Measurements from ENCODE around the gene COX7B2.

COX7B2 gene

GRCh38 chr4:46909078-46909477, at the start of gene COX7B2:
COX7B2 (minus strand) TSS chr4:46909245; CDS start chr4:46735192, 174,053 bp downstream.
- DNase-seq: no peak

DNA sequence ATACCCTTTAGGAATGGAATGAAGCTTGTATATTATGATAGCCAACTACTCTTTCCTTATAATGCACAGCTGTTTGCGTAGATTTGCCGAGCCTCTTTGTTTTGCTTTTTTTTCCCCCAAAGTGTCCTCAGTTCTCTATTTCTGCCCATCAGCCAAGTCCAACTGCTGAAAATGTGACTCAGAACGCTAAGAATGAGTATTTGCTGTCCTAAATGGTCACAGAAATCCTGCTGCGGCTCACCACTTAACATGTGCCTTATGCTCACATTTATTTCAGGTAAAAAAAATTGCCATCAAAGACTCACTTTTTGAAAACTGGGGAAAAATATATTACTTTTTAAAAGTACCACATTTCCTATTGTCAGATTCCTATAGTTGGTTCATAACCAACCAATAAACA, 47.4 kb upstream of the COX7B2 start:
- no peak for DNase-seq

DNA sequence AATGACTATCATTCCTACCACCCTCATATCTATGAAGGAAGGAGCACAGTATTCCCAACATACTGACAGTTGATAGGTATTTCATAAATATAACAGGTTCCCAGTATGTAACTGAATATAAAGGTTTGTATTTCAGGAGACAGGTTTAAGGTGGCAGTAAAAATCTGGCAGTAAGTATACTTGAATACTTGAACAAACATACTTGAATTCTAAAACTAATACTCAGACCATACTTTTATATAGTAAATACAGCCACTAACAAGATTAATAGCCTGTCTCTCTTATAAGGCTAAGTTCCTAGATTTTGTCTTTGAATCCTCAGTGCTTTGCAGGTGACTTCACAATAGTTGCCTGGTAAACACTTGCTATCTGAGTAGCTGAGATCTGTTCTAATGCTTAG, 46.6 kb upstream of the COX7B2 start:
- DNase-seq: no peak

- no peak for DNase-seq
These were observed 45.6 kb upstream of the COX7B2 start for GRCh38 chr4:46954643-46955042.

GRCh38 chr4:46953564-46953963, 44.5 kb upstream of the COX7B2 start:
- no peak for DNase-seq

GRCh38 chr4:46952451-46952850, 43.4 kb upstream of the COX7B2 start:
- no peak for DNase-seq

DNA sequence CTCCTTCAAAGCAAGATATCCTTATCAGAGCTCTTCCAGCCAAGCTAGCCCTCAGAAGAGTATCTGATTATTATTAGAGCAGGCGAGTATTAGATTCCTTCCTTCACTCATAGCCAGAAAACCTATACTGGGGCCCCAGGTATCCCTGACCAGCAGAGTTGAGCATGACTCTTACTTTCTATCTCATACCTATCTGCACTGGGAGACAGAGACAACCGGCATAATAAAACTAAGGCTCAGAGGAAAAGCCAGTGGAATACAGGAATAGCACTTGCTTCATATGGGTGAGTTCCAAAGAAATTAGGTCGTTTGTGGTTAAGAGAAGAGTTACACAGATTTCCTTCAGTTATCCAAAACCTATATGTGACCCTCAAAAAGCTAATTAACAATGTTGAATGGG, 41.8 kb upstream of the COX7B2 start:
- no peak for DNase-seq

GRCh38 chr4:46949822-46950221, 40.8 kb upstream of the COX7B2 start:
- DNase-seq: no peak

DNA sequence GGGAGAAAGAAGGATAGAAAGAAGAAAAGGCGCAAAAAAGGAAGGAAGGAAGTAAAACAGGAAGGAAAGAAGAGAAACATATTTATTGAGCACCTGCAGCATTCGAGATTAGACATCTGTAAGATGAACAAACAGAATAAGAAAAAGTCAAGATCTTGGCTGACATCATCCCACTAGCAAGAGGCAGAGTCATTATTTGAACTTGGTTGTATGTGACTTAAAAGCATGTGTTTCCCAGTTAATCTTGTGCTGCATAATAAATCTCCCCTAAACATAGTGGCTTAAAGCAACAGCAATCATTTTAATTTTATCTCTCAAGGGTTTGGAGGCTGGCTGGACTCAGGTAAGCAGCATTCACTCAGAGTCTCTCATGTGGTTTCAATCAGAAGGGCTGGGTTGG, 38.5 kb upstream of the COX7B2 start:
- no peak for DNase-seq

DNA sequence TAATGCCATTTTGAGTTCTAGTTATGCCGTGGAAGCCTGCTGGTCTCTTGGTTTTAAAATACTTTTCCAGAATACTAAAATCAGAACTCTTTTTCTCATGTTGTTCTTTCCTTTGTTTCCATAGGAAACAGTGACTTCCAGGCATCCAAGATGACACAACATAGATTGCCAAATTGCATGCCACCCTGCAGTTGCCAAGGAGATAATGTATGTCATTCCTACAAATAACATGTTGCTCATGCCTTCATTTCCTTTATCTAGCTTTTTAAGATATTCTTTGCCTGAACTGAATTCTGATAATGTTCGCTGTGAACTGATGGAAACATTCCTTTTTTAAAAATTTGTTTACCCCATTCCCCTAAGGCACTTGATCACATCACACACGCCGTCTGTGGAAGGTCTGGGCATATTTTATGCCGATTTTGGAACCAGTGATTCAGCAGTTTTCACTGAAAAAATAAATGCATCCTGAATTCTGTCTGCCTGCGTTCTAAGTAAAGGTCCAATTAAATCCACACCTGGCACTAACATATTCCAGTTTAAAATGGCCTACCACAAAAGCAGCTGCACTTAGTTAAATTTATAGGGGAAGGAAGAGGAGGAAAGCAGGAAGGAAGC, 38.0 kb upstream of the COX7B2 start:
- no peak for DNase-seq

DNA sequence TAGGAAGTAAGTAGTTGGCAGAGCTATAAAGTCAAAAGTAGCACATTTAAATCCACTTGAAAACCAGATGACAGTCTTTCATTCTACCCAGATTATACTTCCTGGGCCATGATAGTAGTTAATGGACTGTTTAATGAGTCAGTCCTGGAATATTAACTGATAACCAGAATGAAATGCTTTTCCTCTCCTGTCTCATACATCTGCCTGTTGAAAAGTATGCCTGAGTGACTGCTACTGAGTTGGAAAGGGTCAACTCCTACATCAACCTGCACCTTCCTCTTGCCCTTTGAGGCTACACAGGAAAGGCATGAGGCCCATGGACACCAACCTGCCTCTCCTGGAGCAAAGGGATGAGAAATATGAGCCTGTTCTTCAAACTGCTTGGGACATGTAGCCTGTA, 36.0 kb upstream of the COX7B2 start:
- DNase-seq: no peak

GRCh38 chr4:46944345-46944744, 35.3 kb upstream of the COX7B2 start:
- no peak for DNase-seq

DNA sequence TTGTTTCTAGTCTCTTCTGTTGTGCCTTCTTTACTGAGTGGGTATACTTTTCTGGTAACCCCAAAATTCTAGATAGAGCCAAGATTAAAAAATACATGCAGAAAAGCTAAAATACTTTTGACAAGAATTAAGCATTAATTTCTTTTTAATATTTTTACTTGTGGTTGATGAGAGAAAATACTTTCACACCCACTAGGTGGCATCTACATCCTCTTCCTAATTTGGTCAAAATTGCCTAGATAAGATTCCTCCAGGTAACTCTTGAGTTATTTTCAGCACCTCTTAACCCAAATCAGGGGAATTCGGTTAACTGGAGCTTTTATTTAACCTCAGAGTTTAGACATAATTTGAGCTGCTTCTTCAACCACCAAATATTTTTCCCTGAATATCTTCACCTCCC, 28.4 kb upstream of the COX7B2 start:
- no peak for DNase-seq

DNA sequence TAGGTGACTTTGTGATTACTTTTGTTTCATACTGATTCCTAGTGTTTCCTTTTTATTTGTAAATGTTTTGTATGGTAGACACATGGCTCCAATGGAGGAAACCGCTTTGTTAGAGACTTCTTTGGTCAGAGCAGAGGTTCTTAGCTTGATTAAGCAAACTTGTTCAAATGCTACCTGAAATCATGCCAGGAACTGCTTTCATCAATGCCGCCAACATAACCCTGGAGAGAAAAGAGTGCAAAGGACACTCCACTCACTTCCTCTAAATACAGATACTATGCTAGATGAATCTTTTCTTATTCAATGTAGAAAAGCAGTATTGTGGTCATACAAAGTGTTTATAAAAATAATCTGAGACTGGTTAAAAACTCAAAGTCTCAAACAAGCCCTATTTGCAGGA, 25.7 kb upstream of the COX7B2 start:
- no peak for DNase-seq

- no peak for DNase-seq
These were observed 24.6 kb upstream of the COX7B2 start for GRCh38 chr4:46933686-46934085.

DNA sequence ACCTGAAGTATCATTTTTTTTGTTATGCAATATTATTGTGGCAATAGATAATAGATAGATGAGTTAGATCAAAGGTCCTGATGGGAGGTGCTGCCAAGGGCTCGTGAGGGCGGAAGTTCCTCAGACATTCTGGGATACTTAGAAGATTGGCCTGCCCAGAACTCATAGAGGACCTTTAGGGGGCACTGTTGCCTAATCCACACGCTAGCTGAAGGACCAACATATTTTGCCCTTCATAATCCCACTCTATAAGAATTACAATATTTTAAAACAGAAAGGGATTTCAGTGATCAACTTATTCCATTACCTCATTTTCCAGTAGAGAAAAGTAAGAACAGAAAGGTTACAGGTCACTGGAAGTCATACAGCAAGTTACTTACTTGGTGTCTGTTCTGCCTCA, 22.9 kb upstream of the COX7B2 start:
- no peak for DNase-seq

GRCh38 chr4:46930891-46931290, 21.8 kb upstream of the COX7B2 start:
- DNase-seq: no peak

DNA sequence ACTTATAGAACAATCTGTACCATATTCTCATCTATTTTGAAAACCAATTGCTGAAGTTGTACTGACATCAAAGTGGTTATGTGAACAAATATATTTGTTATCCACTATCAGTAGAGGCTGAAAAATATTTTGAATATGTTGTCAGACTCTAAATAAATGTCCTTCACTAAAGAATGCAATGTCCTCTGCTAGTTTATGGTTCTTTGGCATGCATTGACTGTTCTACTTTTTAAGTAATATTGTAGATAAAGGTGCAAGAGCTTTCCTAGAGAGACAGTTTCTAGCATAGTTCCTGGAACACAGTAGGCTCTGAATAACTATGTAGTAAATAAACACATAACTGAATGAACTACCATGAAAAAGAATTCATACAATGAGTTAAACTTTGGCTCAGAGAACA, 18.2 kb upstream of the COX7B2 start:
- DNase-seq: no peak

DNA sequence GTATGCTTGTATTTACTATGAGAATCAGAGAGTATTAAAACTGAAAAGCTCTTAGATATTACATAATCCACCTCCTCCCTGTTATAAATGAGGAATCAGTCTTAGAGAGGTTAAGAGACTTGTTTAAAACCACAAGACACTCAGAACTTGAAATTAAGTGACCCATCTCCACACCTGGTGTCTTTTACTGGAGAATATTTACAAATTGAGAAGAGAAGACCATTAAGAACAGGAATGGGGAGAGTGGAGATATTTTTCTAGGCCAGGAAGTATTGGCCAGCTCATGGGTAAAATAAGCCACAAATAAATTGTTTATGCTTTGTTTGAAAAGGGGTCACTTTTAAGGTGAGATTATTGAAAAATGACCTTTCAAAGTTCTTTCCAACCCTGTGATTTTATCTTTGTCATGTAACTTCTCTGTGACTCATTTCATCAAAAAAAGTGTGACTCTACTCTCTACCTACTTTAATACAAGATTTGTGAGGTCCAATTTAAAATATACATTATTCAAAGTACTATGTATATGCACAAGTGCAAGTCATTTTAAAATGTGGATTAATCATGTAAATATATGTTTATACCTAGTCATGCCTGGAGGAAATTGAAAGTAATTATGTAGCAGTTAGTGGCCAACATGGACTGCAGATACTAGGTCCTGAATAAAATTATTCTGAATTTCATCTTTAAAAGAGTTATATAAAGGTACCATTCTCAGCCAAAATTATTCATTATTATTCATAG, 15.9 kb upstream of the COX7B2 start:
- no peak for DNase-seq

DNA sequence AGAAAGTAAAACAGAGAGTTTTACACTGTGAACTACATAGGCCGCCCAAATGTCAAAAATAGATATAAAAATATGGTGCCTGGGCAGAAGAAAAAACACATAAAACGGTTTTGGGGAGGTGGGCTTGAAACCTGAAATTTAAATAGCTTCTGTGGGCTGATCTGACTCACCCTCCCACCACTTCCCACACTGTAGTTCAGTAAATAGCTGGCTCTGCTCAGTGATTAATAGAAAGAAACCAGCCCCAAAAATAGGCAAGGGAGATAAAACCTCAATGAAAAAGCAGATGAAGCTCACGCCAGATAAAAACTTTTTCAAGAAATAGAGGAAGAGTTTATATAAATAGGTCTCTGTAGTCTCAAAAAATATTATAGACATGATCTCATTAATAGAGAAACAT, 13.2 kb upstream of the COX7B2 start:
- DNase-seq: no peak

- no peak for DNase-seq
These were observed 897 bp downstream of the COX7B2 start for GRCh38 chr4:46908148-46908547.

- DNase-seq: no peak
These were observed 9.0 kb downstream of the COX7B2 start for GRCh38 chr4:46900082-46900481.

DNA sequence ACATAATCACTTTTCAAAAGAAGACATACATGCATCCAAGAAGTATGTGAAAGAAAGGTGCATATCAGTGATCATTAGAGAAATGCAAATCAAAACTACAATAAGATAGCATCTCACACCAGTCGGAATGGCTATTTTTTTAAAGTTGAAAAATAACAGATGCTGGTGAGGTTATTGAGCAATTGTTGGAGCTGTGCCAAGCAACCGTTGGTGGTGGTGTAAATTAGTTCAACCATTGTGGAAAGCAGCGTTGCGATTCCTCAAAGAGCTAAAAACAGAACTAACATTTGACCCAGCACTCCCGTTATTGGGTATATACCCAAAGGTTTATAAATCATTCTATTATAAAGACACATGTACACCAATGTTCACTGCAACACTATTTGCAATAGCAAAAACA, 14.2 kb downstream of the COX7B2 start:
- DNase-seq: no peak

DNA sequence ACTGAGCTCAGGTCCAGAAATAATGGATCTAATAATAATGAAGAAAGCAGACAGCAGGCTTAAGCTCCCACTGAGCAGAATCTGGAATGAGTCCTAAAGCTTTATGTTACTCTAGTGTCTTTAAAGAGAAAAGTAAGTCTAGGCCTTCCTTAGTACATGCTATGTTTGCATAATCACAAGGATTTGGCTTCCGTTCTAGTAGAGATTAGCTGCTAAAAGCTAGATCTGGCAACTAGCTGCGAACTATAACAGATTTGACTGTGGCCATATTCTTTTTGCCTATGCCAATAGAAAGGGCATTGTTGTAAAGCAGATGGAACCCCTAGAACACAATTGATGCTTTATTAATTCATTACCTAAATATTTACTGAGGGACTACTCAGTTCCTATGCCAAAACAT, 19.0 kb downstream of the COX7B2 start:
- DNase-seq: no peak

DNA sequence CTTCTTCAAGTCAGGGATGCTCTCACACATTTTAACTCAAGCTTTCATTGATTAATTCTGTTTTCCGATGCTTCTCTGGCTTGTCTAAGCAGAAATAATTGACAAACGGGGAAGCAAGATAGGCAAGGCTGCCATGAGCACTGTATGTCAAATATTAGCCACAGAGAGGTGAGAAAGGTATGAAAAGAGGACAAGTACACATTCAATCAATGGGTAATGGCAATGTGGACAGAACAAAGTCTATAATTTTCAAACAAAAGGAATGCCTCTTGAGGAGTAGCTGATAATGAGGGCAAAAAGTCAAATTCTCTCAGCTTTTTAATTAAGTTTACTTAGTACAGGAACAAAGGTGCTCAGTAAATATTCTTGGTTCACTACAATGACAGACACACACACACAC, 19.6 kb downstream of the COX7B2 start:
- DNase-seq: no peak

All from activated T-cell treated with anti-CD3 and anti-CD28 coated beads, Interleukin-2, amount 50 U/mL, for 1 hour (primary cell).